Measurements from ENCODE around the gene ABCA13.
A peak's percentile ranks its signal among the peaks of the same experiment; 100 is the strongest.

ABCA13 gene

DNA sequence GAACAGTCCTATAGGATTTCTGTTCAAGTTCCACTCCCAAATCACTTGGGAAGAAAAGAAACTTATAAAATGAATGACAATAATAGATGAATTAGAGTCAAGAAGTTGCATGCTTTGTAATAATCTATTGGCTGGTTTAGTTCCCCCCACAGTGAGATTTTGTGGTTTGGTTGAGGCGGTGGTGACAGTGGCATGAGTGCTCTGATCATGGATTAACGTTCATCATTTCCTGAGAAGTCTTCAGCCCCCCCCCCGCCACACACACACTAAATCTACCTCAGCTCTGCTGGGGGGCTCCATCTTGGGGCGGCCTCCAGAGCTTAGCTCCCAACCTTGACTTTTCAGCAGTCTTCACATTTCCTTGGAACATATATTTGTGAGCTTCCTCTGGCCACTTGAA, 121.7 kb downstream of the ABCA13 start:
- DNase-seq (ENCODE audit: extremely low spot score, insufficient read length, low read depth) (no peak), FAIRE-seq (no peak)

DNA sequence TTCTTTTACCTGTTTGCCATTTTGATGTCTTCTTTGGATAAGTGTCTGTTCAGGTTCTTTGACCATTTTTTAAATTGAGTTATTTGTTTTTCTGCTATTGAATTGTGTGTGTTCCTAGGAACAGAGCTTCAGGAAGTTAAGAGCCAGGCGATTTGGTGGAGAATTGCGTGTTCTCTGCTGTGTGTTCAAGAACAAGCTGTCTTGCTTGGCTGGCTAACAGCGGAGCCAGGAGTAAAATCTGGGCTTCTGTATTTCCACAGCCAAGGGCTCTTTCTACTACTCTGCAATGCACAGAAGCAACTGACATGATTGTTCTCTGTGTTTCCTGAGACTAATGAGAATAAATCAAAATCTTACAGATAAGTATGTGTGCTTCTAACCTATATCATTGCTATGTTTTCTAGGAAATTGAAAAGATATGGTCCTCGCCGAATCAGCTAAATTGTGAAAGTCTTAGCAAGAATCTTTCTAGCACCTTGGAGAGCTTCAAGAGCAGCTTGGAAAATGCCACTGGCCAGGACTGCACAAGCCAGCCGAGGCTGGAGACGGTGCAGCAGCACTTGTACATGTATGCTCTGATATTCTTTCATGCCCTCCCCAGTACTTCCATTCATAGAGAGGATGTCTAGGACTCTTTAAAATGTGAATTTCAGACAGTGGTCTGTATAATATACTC, 124.2 kb downstream of the ABCA13 start:
- DNase-seq (ENCODE audit: extremely low spot score, insufficient read length, low read depth): no peak
- FAIRE-seq: no peak

DNA sequence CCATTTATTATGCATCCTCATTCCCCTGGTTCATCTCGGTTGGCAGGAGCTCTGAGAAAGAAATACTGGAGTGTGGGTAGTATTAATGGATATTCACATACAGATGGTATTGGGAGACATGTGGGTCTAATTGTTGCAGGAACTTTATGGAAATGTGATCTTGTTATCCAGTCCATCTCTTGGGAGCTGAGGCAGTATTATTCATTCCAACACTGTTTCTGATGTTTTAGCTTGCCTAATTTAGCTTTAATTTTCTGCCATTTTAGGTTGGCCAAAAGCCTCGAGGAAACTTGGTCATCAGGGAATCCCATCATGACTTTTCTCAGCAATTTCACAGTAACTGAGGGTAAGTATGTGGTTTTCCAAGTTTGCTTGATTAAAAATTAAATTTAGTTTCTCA, 125.7 kb downstream of the ABCA13 start:
- FAIRE-seq (no peak), DNase-seq (ENCODE audit: extremely low spot score, insufficient read length, low read depth) (no peak)

DNA sequence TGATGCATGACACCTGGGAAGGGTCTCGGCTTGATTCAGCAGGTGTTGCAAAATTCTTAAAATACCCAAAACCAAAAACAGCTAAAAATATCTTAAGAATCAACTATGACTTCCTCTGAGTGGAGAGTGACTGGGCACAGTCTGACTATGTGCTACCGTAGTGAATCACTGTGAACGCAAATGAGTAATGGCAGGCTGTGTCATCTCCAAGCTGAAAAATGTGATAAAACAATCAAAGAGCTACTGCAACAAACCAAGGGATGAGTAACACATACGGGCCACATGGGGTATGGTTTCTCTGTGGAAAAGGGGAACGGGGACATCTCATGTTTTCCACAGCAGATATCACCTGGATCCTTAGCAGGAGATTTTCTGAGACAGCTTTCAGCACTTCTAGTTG, 127.5 kb downstream of the ABCA13 start:
- FAIRE-seq (no peak), DNase-seq (ENCODE audit: extremely low spot score, insufficient read length, low read depth) (no peak)

DNA sequence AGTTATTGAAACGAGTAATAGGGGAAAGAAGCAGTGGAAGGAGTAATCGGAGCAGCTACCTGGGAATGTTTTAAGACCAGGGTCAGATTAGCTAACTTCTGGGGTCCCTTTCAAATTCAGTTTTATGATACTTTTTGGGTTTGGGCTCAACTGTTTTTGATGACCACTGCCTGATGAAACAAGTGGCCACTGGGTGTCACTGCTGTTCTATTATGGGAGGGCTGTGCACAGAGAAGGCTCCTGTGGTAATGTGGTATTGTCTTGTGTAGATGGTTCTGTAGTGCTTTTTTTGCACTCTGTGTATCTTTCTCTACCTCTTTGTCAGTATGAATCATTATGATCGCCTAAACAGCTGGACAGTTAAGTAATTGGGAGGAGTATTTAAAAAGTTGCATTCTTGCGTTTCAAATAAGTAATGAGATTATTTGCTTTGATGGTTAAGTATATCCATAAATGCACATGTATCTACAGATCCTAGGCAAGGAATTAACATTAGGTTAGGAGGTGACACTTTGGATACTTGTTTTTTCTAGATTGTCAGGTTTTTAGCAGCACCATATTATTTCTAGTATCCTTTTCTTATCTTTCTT, 128.4 kb downstream of the ABCA13 start:
- peak; percentile 64 for FAIRE-seq
- peak; percentile 20 for DNase-seq (ENCODE audit: extremely low spot score, insufficient read length, low read depth)

DNA sequence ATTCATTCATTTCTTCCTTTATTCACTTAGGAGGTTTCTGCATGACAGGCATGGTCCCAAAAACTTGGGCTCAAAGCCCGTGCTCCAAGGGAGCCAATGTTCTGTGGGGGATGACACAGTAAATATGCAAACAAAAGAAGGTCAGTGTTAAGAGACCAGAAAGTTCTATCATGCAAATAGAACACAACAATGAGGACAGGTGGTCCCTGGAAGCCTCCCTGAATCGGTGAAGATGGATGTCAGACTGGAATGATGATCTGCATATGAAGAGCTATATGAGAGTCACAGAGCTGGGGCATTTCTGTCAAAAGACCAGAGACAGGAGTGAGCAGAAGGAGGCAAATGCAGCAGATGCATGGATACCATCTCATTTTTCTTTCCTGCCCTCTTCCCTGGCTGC, 129.0 kb downstream of the ABCA13 start:
- DNase-seq (ENCODE audit: extremely low spot score, insufficient read length, low read depth) (no peak), FAIRE-seq (no peak)

DNA sequence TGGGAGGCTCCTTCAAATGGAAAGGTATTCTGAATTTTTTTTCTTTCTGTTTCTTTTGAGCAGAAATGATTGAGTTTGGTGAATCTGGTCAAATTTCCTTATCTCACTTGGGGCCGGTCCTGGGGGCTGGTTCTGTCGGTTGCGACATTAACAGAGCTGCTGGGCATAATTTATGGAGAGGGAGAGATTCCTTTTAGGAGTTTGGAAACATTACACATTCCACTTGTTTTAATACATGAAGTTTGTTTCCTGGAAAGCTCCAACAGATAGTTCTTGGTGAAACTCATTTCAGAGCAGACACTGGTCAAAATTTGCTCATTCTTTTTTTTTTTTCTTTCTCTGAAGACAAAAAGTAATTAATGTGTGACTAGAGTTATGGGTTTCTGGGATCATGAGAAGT, 129.9 kb downstream of the ABCA13 start:
- DNase-seq (ENCODE audit: extremely low spot score, insufficient read length, low read depth): no peak
- no peak for FAIRE-seq

DNA sequence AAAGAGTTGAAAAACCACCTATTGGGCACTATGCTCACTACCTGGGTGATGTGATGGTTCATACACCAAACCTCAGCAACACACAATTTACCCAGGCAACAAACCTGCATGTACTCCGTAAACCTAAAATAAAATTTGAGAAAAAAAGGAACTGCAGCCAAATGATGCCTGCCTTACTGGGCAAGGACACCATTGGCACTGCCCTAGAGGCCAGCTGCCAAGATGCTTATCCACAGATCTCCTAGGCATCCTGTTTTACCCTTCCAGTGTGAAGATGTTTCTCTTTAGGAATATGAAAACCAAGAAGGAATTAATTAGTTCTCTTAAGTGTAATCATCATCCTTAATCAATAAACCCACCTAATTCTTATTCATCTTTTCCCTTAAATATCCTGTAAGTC, 133.4 kb downstream of the ABCA13 start:
- FAIRE-seq (no peak), DNase-seq (ENCODE audit: extremely low spot score, insufficient read length, low read depth) (no peak)

DNA sequence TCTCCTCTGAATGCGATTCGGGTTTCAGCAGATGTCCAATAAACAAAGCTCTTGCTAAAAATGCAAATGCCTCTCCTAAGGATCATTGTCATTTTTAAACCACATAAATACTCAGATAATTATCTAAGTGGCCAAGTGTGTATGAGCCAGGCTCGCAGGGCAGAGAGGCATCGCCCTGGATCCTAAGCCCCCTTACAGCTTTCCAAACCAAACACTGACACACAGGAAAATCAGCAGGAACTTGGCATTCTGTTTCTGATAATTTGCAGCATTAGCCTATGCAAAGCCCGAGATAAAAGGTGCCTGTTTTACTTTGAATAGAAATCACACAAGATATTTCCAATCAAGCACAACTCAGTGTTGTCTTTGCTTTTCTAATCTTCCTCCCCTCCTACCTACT, 134.4 kb downstream of the ABCA13 start:
- FAIRE-seq: no peak
- no peak for DNase-seq (ENCODE audit: extremely low spot score, insufficient read length, low read depth)

DNA sequence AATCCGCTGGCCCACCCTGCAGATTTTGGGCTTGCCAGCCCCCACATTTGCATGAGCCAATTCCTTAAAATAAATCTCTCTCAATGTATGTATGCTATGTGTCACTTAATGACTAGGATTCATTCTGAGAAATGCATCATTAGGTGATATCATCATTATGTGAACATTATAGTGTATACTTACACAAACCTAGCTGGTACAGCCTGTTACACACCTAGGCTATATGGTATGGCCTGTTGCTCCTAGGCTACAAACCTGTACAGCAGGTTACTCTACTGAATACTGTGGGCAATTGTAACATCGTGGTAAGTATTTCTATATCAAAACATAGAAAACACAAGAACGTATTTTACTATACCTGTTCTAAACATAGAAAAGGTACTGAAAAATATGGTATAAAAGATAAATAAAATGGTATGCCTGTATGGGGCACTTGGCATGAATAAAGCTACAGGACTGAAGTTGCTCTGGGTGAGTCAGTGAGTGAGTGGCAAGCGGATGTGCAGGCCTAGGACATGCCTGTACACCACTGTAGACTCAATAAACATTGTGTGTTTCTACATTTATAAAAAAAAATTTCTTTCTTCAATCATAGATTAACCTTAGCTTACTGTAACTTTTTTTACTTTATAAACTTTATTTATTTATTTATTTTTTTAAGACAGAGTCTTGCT, 135.9 kb downstream of the ABCA13 start:
- no peak for FAIRE-seq
- no peak for DNase-seq (ENCODE audit: extremely low spot score, insufficient read length, low read depth)

DNA sequence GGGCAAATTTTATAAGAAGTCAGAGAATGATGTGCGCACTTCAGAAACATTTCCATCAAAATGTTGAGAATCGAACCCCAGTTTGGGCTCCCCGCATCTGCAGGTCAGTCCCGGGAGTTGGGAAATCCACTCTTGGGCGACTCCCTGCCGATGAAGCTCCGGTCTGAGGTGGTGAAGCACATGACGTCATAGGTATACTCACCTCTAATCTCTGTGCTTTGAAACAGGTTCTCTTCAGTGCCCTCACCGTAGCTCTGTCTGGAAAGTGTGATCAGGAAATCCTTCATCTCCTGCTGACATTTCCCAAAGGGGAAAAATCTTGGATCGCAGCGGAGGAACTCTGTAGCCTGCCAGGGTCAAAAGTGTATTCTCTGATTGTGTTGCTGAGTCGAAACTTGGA, 138.5 kb downstream of the ABCA13 start:
- DNase-seq (ENCODE audit: extremely low spot score, insufficient read length, low read depth) (no peak), FAIRE-seq (no peak)

DNA sequence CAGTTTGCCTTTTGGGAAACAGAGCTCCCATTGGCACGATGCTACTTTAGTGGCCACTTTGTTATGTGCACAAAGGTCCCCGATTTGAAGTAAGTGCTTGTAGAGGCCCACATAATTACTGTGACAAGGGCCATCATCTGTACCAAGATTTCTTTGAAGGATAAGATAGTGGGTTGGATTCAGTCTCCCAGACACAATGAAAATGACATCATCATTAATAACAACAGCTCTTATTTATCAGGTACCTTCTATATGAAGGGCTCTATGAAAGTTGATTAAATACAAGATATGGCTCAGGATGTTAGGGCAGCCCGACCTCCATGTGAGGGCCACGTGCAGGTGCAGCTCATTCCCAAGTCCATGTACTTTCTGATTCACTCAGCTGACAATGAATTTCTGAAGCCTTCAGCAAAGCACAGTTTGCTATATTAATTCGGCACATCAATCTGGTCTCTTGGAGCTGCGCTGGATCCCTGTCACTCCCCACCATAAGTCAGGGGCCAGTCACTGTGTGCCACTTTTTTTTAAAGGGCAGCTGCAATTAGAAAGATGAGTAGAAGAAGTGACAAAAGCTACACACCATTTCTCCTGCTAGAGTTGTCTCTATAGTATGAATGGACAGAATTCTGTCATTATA, 140.3 kb downstream of the ABCA13 start:
- DNase-seq (ENCODE audit: extremely low spot score, insufficient read length, low read depth) (no peak), FAIRE-seq (no peak)

DNA sequence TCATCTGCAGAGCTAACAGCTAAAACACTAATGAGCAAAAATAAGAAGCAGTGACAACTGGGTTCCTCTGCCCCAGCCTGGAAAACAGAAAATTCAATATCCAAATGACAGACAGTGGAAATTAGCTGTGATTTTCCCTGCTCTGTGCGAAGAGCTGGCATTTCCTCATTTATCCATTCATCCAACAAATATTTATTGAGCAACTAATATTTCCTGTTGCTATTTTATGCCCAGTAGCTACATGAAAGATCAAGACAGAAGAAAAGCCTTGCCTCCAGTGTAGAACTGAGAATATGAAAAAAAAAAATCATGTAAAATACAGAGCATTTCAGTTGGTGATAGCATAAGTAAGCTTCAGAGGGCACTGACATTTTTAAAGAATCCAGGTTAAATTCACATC, 140.9 kb downstream of the ABCA13 start:
- FAIRE-seq: no peak
- no peak for DNase-seq (ENCODE audit: extremely low spot score, insufficient read length, low read depth)

DNA sequence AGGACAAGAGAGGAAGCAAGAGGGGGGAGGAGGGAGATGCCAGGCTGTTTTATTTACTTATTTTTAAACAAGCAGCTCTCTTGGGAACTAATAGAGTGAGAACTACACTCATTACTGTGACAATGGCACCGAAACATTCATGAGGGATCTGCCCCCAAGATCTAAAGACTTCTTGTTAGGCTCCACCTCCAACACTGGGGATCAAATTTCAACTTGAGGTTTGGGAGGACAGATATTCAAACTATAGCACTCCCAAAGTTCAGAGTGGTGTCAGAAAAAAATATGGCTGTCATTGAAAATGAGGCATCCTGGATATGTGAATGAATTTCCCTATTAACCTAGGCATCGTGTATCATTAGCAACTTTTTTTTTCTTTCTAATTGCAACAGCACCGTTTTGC, 145.5 kb downstream of the ABCA13 start:
- no peak for FAIRE-seq
- DNase-seq (ENCODE audit: extremely low spot score, insufficient read length, low read depth): no peak

DNA sequence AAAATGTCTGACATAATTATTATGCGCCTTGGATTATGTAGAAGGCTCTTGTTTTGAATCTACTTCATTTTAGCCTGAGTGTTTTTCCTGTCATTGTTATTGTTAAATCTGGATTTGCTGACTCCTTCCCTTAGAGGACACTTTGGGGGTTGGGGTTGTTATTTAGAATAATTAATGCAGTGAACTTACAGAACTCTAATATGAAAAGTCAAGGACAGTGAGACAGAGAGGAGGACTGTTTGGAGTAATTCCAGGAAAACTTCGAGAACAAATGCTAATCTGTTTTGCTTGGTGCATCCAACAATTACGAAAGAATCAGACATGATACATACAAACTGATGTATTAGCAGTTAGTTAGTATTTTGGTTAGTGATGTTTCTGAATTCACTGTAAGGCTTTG, 146.1 kb downstream of the ABCA13 start:
- DNase-seq (ENCODE audit: extremely low spot score, insufficient read length, low read depth) (no peak), FAIRE-seq (no peak)

DNA sequence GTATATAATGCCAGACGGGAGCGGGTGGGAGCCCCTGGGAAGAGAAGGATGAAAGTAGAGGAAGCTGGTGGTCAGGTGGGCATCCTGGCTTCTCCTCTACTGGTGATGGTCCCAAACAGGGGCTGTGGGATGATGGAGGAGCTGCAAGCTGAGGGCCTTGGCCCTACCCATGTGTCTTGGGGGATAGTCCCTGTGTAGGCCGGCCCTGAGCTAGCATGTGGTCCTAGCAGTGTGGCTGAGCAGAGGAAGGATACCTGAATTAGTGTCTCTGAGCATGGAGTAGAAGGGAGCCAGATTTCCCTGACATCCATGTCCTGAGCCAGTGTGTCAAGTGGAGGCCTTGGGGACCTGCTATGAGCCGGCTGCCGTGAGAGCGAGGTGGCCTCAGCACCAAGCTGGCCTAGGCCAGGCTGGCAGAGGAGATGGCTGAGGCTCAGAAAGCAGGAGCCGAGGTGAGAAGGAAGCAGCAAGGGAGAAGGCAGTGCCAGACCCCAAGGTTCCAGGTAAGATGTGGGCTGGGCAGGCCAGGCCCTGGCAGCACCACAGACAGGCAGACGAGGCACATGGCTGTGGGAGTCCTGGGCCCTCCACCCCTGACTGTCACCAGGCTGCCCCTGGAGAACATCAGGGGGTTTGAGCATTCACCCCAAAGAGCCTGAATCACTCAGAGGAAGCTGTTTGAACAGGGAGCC, 150.2 kb downstream of the ABCA13 start:
- DNase-seq (ENCODE audit: extremely low spot score, insufficient read length, low read depth) (no peak), FAIRE-seq (no peak)

DNA sequence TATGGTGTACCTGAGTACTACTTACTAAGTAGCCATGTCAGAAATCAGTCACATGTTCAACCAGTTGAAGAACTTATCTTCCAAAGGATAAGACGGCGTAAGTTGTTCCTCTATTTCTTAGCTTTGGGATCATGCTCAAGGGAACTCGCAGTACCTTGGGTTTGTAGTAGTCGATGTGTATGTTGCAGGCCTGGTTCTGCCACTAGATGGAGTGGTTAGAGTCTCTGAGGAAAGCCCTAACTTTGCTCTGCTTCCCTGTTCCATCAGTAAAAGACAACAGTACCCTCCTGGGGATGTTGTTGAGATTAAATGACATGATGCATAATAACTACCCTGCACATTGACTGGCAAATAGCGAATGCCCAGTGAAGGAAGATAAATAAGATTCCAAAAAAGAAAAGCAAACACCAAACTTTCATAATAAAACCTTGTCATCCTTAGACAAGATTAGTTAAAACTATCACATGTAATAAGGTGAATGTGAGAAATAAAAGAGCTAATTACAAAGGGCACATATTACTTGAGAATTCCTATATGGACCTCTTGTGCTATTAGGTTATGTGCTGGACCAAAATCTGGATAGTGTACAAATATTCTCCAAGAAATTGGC, 165.9 kb downstream of the ABCA13 start:
- DNase-seq (ENCODE audit: extremely low spot score, insufficient read length, low read depth) (no peak), FAIRE-seq (peak; percentile 41)

DNA sequence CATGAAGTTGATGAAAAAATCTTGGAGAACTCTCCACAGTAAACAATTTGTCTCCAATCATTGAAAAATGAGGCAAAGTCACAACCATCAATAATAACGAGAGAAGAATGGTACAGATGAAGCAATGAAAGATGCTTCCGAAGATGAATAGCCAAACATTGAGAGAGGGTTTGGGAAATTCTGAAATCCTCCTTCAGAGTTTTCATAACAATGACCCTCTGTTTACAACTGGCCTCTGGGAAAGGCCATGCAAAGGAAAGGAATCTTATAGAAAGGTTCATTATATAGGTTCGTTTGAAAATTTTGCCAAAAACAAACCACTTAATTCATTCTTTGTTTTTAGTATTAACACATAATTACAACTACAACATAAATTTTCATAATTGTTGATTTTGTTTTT, 166.5 kb downstream of the ABCA13 start:
- DNase-seq (ENCODE audit: extremely low spot score, insufficient read length, low read depth) (no peak), FAIRE-seq (no peak)

DNA sequence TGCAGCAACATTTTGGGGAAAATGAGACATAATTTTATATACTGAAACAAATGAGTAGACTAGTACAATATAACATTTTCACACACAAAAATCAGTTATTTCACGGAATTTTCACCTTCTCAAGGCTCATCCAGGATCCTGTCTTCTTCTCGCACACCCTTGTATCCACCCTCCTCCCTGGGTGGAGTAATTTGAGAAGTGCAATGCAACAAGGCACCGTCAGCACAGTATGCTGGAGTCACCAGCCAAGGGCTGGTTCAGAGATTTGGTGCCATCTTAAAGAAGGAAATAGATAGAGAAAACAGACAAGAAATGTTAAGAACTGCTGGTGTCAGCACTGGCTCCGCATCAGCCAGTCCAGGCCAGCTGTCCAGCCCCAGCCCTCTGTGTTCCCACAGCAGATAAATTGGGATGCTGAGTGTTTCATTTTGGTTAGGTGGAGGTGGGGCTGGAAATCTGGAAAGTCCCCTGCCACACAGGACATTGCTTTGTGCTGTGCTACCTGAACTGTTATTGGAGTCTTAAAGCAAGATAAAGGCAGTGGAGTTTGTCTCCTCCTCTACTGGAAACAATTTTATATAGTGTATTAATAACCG, 176.1 kb downstream of the ABCA13 start:
- FAIRE-seq (no peak), DNase-seq (ENCODE audit: extremely low spot score, insufficient read length, low read depth) (no peak)

DNA sequence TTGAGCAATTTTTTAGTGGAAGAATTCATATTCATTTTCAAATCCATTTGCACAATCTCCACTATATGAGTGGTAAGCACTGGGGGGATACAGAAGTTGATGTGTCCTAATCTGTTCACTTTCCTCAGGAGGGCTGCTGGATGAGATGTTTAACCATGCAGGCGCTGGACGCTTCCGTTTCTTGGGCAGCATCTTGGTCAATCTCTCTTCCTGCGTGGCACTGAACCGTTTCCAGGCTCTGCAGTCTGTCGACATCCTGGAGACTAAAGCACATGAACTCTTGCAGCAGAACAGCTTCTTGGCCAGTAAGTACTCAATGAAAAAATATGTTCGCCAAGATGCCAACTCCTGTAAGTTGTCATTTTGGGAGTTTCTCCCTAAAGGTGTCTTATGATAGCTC, 179.3 kb downstream of the ABCA13 start:
- no peak for FAIRE-seq

More for the DNA sequence above, 179.3 kb downstream of the ABCA13 start:
- DNase-seq (ENCODE audit: extremely low spot score, insufficient read length, low read depth): no peak

Measured in GM18507 (cell line).